ENCODE results near the gene LCP2.
A peak's percentile ranks its signal among the peaks of the same experiment; 100 is the strongest.

The LCP2 gene

GRCh38 chr5:170307575-170308465 lies 10.2 kb upstream of the LCP2 start:
- ChIA-PET POLR2A (ENCODE audit: low non-redundant PET) (interaction anchor here (0.7 kb wide), 1 partner anchor 586 kb away, joined by 3 read pairs; no protein-coding TSS in a partner anchor), CTCF (interaction anchor here (0.6 to 1.0 kb wide), 3 partner anchors 13 to 964 kb away, joined by 3 to 4 read pairs (median 3); no protein-coding TSS in a partner anchor)
- no peak overlapping the region for H3K27ac ChIP-seq
- DNase-seq (ENCODE audit: low spot score), result peak; percentile 87
- TF ChIP-seq, protein P1, sequence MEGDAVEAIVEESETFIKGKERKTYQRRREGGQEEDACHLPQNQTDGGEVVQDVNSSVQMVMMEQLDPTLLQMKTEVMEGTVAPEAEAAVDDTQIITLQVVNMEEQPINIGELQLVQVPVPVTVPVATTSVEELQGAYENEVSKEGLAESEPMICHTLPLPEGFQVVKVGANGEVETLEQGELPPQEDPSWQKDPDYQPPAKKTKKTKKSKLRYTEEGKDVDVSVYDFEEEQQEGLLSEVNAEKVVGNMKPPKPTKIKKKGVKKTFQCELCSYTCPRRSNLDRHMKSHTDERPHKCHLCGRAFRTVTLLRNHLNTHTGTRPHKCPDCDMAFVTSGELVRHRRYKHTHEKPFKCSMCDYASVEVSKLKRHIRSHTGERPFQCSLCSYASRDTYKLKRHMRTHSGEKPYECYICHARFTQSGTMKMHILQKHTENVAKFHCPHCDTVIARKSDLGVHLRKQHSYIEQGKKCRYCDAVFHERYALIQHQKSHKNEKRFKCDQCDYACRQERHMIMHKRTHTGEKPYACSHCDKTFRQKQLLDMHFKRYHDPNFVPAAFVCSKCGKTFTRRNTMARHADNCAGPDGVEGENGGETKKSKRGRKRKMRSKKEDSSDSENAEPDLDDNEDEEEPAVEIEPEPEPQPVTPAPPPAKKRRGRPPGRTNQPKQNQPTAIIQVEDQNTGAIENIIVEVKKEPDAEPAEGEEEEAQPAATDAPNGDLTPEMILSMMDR (conservative IDR thresholded peaks at IDR 0.05; ENCODE audit: low read depth), result no peak

GRCh38 chr5:170306381-170306831 lies 8.8 kb upstream of the LCP2 start:
- DNase-seq (ENCODE audit: low spot score), result peak; percentile 33
- POLR2A ChIA-PET (ENCODE audit: low non-redundant PET), result no interaction called here

DNA sequence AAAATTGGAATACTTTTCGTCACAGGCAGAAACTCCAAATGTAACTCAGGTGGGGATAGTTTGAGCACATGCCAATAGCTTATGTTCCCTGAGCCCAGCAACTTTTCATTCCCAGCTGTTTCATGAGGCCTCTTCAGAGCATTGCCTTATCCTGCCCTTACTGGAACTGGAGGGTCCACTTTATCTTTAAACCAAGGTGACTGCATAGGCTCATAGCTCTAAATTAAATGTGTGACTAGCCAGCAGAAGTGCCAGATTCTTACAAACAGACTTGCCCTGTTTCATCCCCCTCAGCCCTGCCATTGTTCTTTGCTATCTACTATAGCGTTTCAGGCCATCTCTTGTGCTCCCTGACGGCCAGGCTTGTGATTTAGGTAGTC lies 8.1 kb upstream of the LCP2 start:
- CTCF ChIA-PET, result interaction anchor here (0.6 kb wide), 1 partner anchor 10 kb away, joined by 4 read pairs; no protein-coding TSS in a partner anchor
- TF ChIP-seq, protein P1 (conservative IDR thresholded peaks at IDR 0.05; ENCODE audit: low read depth), result no peak
- DNase-seq (ENCODE audit: low spot score), result no peak
- POLR2A ChIA-PET (ENCODE audit: low non-redundant PET), result no interaction called here
- no peak overlapping the region for H3K27ac ChIP-seq

More at GRCh38 chr5:170306381-170306831, 8.8 kb upstream of the LCP2 start:
- H3K27ac ChIP-seq, result no peak overlapping the region
- TF ChIP-seq, protein P1 (conservative IDR thresholded peaks at IDR 0.05; ENCODE audit: low read depth), result no peak
- CTCF ChIA-PET, result interaction anchor here (0.6 kb wide), 1 partner anchor 72 kb away, joined by 3 read pairs; no protein-coding TSS in a partner anchor

DNA sequence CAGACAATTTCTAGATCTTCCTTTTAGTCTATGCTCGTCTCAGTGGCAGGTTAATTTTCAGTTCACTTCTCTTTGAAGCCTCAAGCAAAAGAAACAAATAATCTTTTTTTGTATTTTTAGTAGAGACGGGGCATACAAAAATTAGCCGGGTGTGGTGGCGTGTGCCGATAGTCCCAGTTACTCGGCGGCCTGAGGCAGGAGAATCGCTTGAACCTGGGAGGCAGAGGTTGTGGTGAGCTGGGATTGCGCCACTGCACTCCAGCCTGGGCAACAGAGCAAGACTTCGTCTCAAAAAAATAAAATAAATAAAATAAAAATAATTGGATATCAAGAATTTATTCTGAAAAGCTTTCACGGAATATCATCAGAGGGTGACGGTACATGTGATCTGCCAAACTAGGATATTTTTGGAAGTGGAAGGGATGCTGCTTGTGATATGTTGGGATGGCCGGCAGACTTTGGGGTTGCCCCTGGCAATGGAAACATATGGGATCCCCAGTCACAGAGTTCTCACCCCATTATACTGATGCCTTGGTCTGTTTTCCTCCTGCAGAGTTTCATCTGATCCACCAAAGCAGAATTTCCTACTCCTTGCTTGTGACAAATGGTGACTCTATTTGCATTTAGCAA lies 7.6 kb upstream of the LCP2 start:
- ChIA-PET CTCF (interaction anchor here (0.6 kb wide), 1 partner anchor 9 kb away, joined by 4 read pairs; no protein-coding TSS in a partner anchor), POLR2A (ENCODE audit: low non-redundant PET) (no interaction called here)
- H3K27ac ChIP-seq, result no peak overlapping the region
- DNase-seq (ENCODE audit: low spot score), result no peak
- TF ChIP-seq, protein P1 (conservative IDR thresholded peaks at IDR 0.05; ENCODE audit: low read depth), result no peak

GRCh38 chr5:170303549-170303948 lies 6.0 kb upstream of the LCP2 start:
- CTCF ChIA-PET, result interaction anchor here (0.6 to 0.8 kb wide), 2 partner anchors 28 to 579 kb away, joined by 3 to 4 read pairs; no protein-coding TSS in a partner anchor

More at GRCh38 chr5:170303549-170303948, 6.0 kb upstream of the LCP2 start:
- no peak for DNase-seq (ENCODE audit: low spot score)
- H3K27ac ChIP-seq, result no peak overlapping the region
- POLR2A ChIA-PET (ENCODE audit: low non-redundant PET), result no interaction called here
- TF ChIP-seq, protein P1 (conservative IDR thresholded peaks at IDR 0.05; ENCODE audit: low read depth), result no peak

Measured in RWPE1 (cell line).